GM23248 (cell line): ENCODE results near the gene TFEB. TPM values are rescaled to one million over a fixed set of nuclear protein-coding genes. Genes with fewer than 3 reads are reported as not detected.
"Not testable (repeated sequence)": the region's sequence is repeated elsewhere in the genome, so short reads cannot be mapped to it uniquely, and the experiment has no call there.

Experiments
- DNase-seq: peaks from one replicate; pipeline ENCODE4 v3.0.0-alpha.2; 2015
- H2AFZ ChIP-seq: fragments of 200-600 bp; sonication (generic); 2 replicates; pipeline ENCODE4 v1.6.1; 2016; ENCODE audit warnings: antibody characterized with exemption
- H3F3A ChIP-seq: fragments of 200-600 bp; sonication (generic); 2 replicates; pipeline ENCODE4 v1.6.1; 2016; ENCODE audit warnings: mild to moderate bottlenecking, antibody characterized with exemption, mixed run types; ENCODE audit not compliant: insufficient read depth
- H3K27ac ChIP-seq: fragments of 200-600 bp; sonication (generic); 2 replicates; pipeline ENCODE4 v1.5.1; 2016; ENCODE audit warnings: mild to moderate bottlenecking
- H3K27me3 ChIP-seq: fragments of 200-600 bp; sonication (generic); replicated peaks from 2 replicates; pipeline ENCODE4 v1.6.1; 2016; ENCODE audit warnings: mild to moderate bottlenecking; ENCODE audit not compliant: insufficient read depth
- H3K36me3 ChIP-seq: fragments of 200-600 bp; sonication (generic); 2 replicates; pipeline ENCODE4 v1.6.1; 2016; ENCODE audit warnings: low read depth, mild to moderate bottlenecking
- H3K4me1 ChIP-seq: fragments of 200-600 bp; sonication (generic); 2 replicates; pipeline ENCODE4 v1.6.1; 2016; ENCODE audit warnings: mild to moderate bottlenecking; ENCODE audit not compliant: insufficient read depth
- H3K4me2 ChIP-seq: fragments of 200-600 bp; sonication (generic); one replicate; pipeline ENCODE4 v1.6.1; 2016; ENCODE audit warnings: mild to moderate bottlenecking; ENCODE audit not compliant: unreplicated experiment
- H3K4me3 ChIP-seq: fragments of 200-600 bp; sonication (generic); 2 replicates; pipeline ENCODE4 v1.5.1; 2016; ENCODE audit warnings: mild to moderate bottlenecking
- H3K79me2 ChIP-seq: fragments of 200-600 bp; sonication (generic); 2 replicates; pipeline ENCODE4 v1.6.1; 2016; ENCODE audit warnings: mild to moderate bottlenecking; ENCODE audit not compliant: insufficient read depth
- H3K9ac ChIP-seq: fragments of 200-600 bp; sonication (generic); 2 replicates; pipeline ENCODE4 v1.6.1; 2016; ENCODE audit warnings: mild to moderate bottlenecking
- H3K9me2 ChIP-seq: fragments of 200-600 bp; sonication (generic); 2 replicates; pipeline ENCODE4 v1.6.1; 2016; ENCODE audit warnings: mixed run types, mild to moderate bottlenecking, moderate library complexity; ENCODE audit not compliant: insufficient read depth
- H3K9me3 ChIP-seq: fragments of 200-600 bp; sonication (generic); one replicate; pipeline ENCODE4 v1.6.1; 2017; ENCODE audit warnings: low read depth
- H4K20me1 ChIP-seq: fragments of 200-600 bp; sonication (generic); 2 replicates; pipeline ENCODE4 v1.6.0; 2016; ENCODE audit not compliant: insufficient read depth
- EZH2 ChIP-seq: fragments of 200-600 bp; sonication (generic); IDR thresholded peaks from 2 replicates; pipeline ENCODE4 v1.6.1; 2018; ENCODE audit warnings: antibody characterized with exemption, mild to moderate bottlenecking; ENCODE audit not compliant: insufficient read depth, poor library complexity, severe bottlenecking
- EZH2phosphoT487 ChIP-seq: fragments of 200-600 bp; sonication (generic); IDR thresholded peaks from 2 replicates; pipeline ENCODE4 v1.6.1; 2018; ENCODE audit warnings: antibody characterized with exemption, moderate library complexity, mild to moderate bottlenecking, low read depth; ENCODE audit not compliant: insufficient read depth
- WGBS, 2 experiments: methylation state at CpG; one replicate each; pipeline ENCODE4 v1.1.6; 2015 to 2017; ENCODE audit warnings: low lambda C conversion rate in 2 of 2, low coverage in 1 of 2; ENCODE audit errors: missing lambda C conversion rate in 2 of 2; 5-methylcytosine and 5-hydroxymethylcytosine counted together
- in situ Hi-C: fragments of 300-500 bp; cut with MboI; formaldehyde crosslinking; loops from 2 replicates; pipeline ENCODE4 v1.15.0; 2020
- polyA plus RNA-seq: library from polyadenylated mRNA; unstranded; fragments of >200 nt; fragmentation: Nextera tagmentation; extraction: Ambion mirVana; gene quantifications from 2 replicates; pipeline ENCODE4 v1.2.1, GENCODE V29; 2016
- total RNA-seq: library from RNA; depleted of rRNA; stranded (reverse); fragments of >200 nt; shearing (Covaris generic); gene quantifications from 2 replicates; pipeline ENCODE4 v1.2.3, GENCODE V29; 2014

Gene TFEB
- total and polyA plus RNA-seq, 2 experiments from 2014 or later: 5.5 to 5.7 TPM

- TF ChIP-seq EZH2phosphoT487 (no peak), EZH2 (no peak)
Measured at GRCh38 chr6:41770381-41771057, 35.1 kb upstream of the TFEB start.

GRCh38 chr6:41769376-41769775 is 34.0 kb upstream of the TFEB start:
- no peak overlapping the region for H2AFZ ChIP-seq
- 0 out of 2 replicates have a peak, but pooled peaks cover 6% of the 10 kb centered on the region for H3F3A ChIP-seq
- H3K36me3 ChIP-seq: peaks cover 7% of the 10 kb centered on the region; the same call in 1 of the 2 replicates
- no peak overlapping the region for H3K27ac ChIP-seq
- no peak overlapping the region for H3K9ac ChIP-seq
- H3K27me3 ChIP-seq: no peaks in the 10 kb centered on the region
- H3K4me1 ChIP-seq: peaks cover 17% of the 10 kb centered on the region
- H3K4me3 ChIP-seq: no peak overlapping the region
- 93 to 94% methylated on average over 7 to 8 of the region's 8 CpGs for WGBS, 2 experiments
- no peak for DNase-seq
- no peaks in the 10 kb centered on the region for H3K79me2 ChIP-seq
- no peaks in the 10 kb centered on the region for H4K20me1 ChIP-seq
- no peak overlapping the region for H3K4me2 ChIP-seq
- no peaks in the 10 kb centered on the region for H3K9me3 ChIP-seq
- TF ChIP-seq EZH2phosphoT487 (no peak), EZH2 (no peak)
- no peaks in the 10 kb centered on the region for H3K9me2 ChIP-seq
- in situ Hi-C loops: no loop called here

More at GRCh38 chr6:41770381-41771057, 35.1 kb upstream of the TFEB start:
- Histone ChIP-seq H3K4me2 (no peak overlapping the region), H2AFZ (no peak overlapping the region), H3K9me2 (no peaks in the 10 kb centered on the region), H3K79me2 (no peaks in the 10 kb centered on the region), H3K4me1 (peaks cover 22% of the 10 kb centered on the region), H3F3A (0 out of 2 replicates have a peak, but pooled peaks cover 6% of the 10 kb centered on the region), H3K27me3 (no peaks in the 10 kb centered on the region), H3K9ac (no peak overlapping the region), H3K27ac (no peak overlapping the region), H3K4me3 (no peak overlapping the region), H3K36me3 (peaks cover 13% of the 10 kb centered on the region; the same call in 1 of the 2 replicates), H3K9me3 (no peaks in the 10 kb centered on the region), H4K20me1 (no peaks in the 10 kb centered on the region)
- in situ Hi-C loops: no loop called here
- 89 to 92% methylated on average over 23 to 30 of the region's 30 CpGs for WGBS, 2 experiments
- DNase-seq: no peak

GRCh38 chr6:41768545-41769308 is 33.3 kb upstream of the TFEB start:
- Histone ChIP-seq H3K79me2 (no peaks in the 10 kb centered on the region), H3K27me3 (no peaks in the 10 kb centered on the region), H4K20me1 (no peaks in the 10 kb centered on the region), H3K4me1 (peaks cover 17% of the 10 kb centered on the region), H3K36me3 (peaks cover 5% of the 10 kb centered on the region; the same call in 1 of the 2 replicates), H2AFZ (no peak overlapping the region), H3K9me3 (no peaks in the 10 kb centered on the region), H3K4me2 (no peak overlapping the region), H3K9me2 (no peaks in the 10 kb centered on the region), H3K9ac (no peak overlapping the region), H3K4me3 (no peak overlapping the region), H3K27ac (no peak overlapping the region), H3F3A (0 out of 2 replicates have a peak, but pooled peaks cover 6% of the 10 kb centered on the region)
- WGBS, 2 experiments: 83 to 87% methylated on average over 10 of the region's 10 CpGs
- TF ChIP-seq EZH2phosphoT487 (no peak), EZH2 (no peak)
- in situ Hi-C loops: no loop called here
- no peak for DNase-seq

- Histone ChIP-seq H3K4me1 (peaks cover 17% of the 10 kb centered on the region), H3K27ac (peak overlapping the region; percentile 22; the same call in 1 of the 2 replicates), H3K36me3 (peaks cover 5% of the 10 kb centered on the region; the same call in 1 of the 2 replicates), H3K4me2 (no peak overlapping the region), H4K20me1 (no peaks in the 10 kb centered on the region), H3K79me2 (no peaks in the 10 kb centered on the region), H3K9me2 (no peaks in the 10 kb centered on the region), H3K9me3 (no peaks in the 10 kb centered on the region), H2AFZ (peak overlapping the region; percentile 13; the same call in 1 of the 2 replicates), H3F3A (0 out of 2 replicates have a peak, but pooled peaks cover 6% of the 10 kb centered on the region), H3K9ac (peak overlapping the region; percentile 48), H3K4me3 (no peak overlapping the region), H3K27me3 (no peaks in the 10 kb centered on the region)
- peak; percentile 91 for DNase-seq
- WGBS, 2 experiments: 19 to 26% methylated on average over 12 of the region's 12 CpGs
- in situ Hi-C loops: no loop called here
- no peak for TF ChIP-seq EZH2
- no peak for TF ChIP-seq EZH2phosphoT487
Measured at GRCh38 chr6:41767112-41767833, 31.9 kb upstream of the TFEB start.

- H2AFZ ChIP-seq, H3K9ac ChIP-seq, H3K27ac ChIP-seq, H3K4me3 ChIP-seq, H3K36me3 ChIP-seq, H3K4me2 ChIP-seq, H3F3A ChIP-seq, H3K27me3 ChIP-seq, H3K79me2 ChIP-seq, in situ Hi-C loops, H3K9me3 ChIP-seq, H4K20me1 ChIP-seq, H3K9me2 ChIP-seq: not testable (repeated sequence)
- DNase-seq: peak; percentile 71
- 79 to 91% methylated on average over 4 of the region's 4 CpGs for WGBS, 2 experiments
- peaks cover 17% of the 10 kb centered on the region for H3K4me1 ChIP-seq
Measured at GRCh38 chr6:41766043-41766664, 30.7 kb upstream of the TFEB start.
